ENCODE results near the gene PPM1N.

The PPM1N gene

GRCh38 chr19:45478454-45479238 is 19.6 kb upstream of the PPM1N start:
- peak overlapping the region; percentile 44 for H3K4me3 ChIP-seq (replicated peaks; ENCODE audit: insufficient read depth, low read length)
- no peaks in the 10 kb centered on the region for H3K27me3 ChIP-seq (ENCODE audit: insufficient read depth, poor library complexity, severe bottlenecking)
- peak; percentile 92 to 94 for DNase-seq (ENCODE audit: low read depth in 1 of 2, low spot score in 1 of 2)
- no peak for TF ChIP-seq POLR2AphosphoS5 (IDR thresholded peaks at IDR 0.05; ENCODE audit: low read depth)
- peak; percentile 97 for TF ChIP-seq CTCF (IDR thresholded peaks at IDR 0.05; ENCODE audit: insufficient read depth, low read length)
- peak; percentile 11; the same call in 1 of the 2 replicates for TF ChIP-seq SPI1 (IDR thresholded peaks at IDR 0.05; ENCODE audit: borderline replicate concordance, low read depth)
- TF ChIP-seq GABPA (IDR thresholded peaks at IDR 0.05; ENCODE audit: low read depth) = no peak
- TF ChIP-seq REST (IDR thresholded peaks at IDR 0.05; ENCODE audit: insufficient replicate concordance, low read depth) = no peak
- peak overlapping the region; percentile 99 for H3K27ac ChIP-seq (replicated peaks)

- Histone ChIP-seq H3K4me3 (replicated peaks; ENCODE audit: insufficient read depth, low read length) (no peak overlapping the region), H3K27me3 (ENCODE audit: insufficient read depth, poor library complexity, severe bottlenecking) (no peaks in the 10 kb centered on the region), H3K27ac (replicated peaks) (no peak overlapping the region)
- no peak for DNase-seq (ENCODE audit: low read depth in 1 of 2, low spot score in 1 of 2)
- TF ChIP-seq REST (IDR thresholded peaks at IDR 0.05; ENCODE audit: insufficient replicate concordance, low read depth) = no peak
- TF ChIP-seq GABPA (IDR thresholded peaks at IDR 0.05; ENCODE audit: low read depth) = no peak
- TF ChIP-seq SPI1 (IDR thresholded peaks at IDR 0.05; ENCODE audit: borderline replicate concordance, low read depth) = no peak
- no peak for TF ChIP-seq CTCF (IDR thresholded peaks at IDR 0.05; ENCODE audit: insufficient read depth, low read length)
- TF ChIP-seq POLR2AphosphoS5 (IDR thresholded peaks at IDR 0.05; ENCODE audit: low read depth) = no peak
These were observed 15.2 kb upstream of the PPM1N start for GRCh38 chr19:45483033-45483432.

GRCh38 chr19:45484273-45484945 is 13.8 kb upstream of the PPM1N start:
- no peaks in the 10 kb centered on the region for H3K27me3 ChIP-seq (ENCODE audit: insufficient read depth, poor library complexity, severe bottlenecking)
- no peak overlapping the region for H3K4me3 ChIP-seq (replicated peaks; ENCODE audit: insufficient read depth, low read length)
- no peak for DNase-seq (ENCODE audit: low read depth in 1 of 2, low spot score in 1 of 2)
- TF ChIP-seq GABPA (IDR thresholded peaks at IDR 0.05; ENCODE audit: low read depth) = no peak
- TF ChIP-seq REST (IDR thresholded peaks at IDR 0.05; ENCODE audit: insufficient replicate concordance, low read depth) = no peak
- TF ChIP-seq SPI1 (IDR thresholded peaks at IDR 0.05; ENCODE audit: borderline replicate concordance, low read depth) = no peak
- TF ChIP-seq CTCF (IDR thresholded peaks at IDR 0.05; ENCODE audit: insufficient read depth, low read length) = no peak
- TF ChIP-seq POLR2AphosphoS5 (IDR thresholded peaks at IDR 0.05; ENCODE audit: low read depth) = no peak
- no peak overlapping the region for H3K27ac ChIP-seq (replicated peaks)
